Tibial nerve (tissue), 4 donors: ENCODE results near the gene CCR8. TPM values are rescaled to one million over a fixed set of nuclear protein-coding genes. Genes with fewer than 3 reads are reported as not detected.
"Not testable (repeated sequence)": the region's sequence is repeated elsewhere in the genome, so short reads cannot be mapped to it uniquely, and the experiment has no call there.

Source experiments
- DNase-seq, 2 donors: peaks; one replicate each; pipeline ENCODE4 v3.0.0-alpha.2; 2019; ENCODE audit warnings: low spot score in 2 of 2
- H3K27ac ChIP-seq, 4 donors: fragments of 200-600 bp; sonication (generic) in 3 of 4; one replicate each; pipeline ENCODE4 v1.5.1; 2017 to 2019; ENCODE audit warnings: mild to moderate bottlenecking in 1 of 4
- H3K27me3 ChIP-seq, 2 donors: fragments of 200-600 bp; sonication (generic) in 1 of 2; one replicate each; pipeline versions ENCODE4 v1.5.1 to v1.6.0; 2017 to 2019
- H3K36me3 ChIP-seq, 3 donors: fragments of 200-600 bp; sonication (generic); one replicate each; pipeline ENCODE4 v1.5.1; 2018 to 2019
- H3K4me1 ChIP-seq, 4 donors: fragments of 200-600 bp; sonication (generic) in 3 of 4; one replicate each; pipeline ENCODE4 v1.5.1; 2017 to 2019
- H3K4me3 ChIP-seq, 4 donors: fragments of 200-600 bp; sonication (generic) in 3 of 4; one replicate each; pipeline ENCODE4 v1.5.1; 2017 to 2019; ENCODE audit warnings: mild to moderate bottlenecking in 1 of 4, moderate library complexity in 1 of 4
- H3K9me3 ChIP-seq, 4 donors: fragments of 200-600 bp; sonication (generic) in 3 of 4; one replicate each; pipeline ENCODE4 v1.5.1; 2017 to 2019
- EP300 ChIP-seq, 2 donors: sonication (generic); formaldehyde crosslinking; IDR thresholded peaks; one replicate each; pipeline ENCODE4 v1.6.1; 2017; ENCODE audit warnings: antibody characterized with exemption in 2 of 2, mild to moderate bottlenecking in 1 of 2
- POLR2A ChIP-seq, 2 donors: fragments of 450-650 bp; IDR thresholded peaks; one replicate each; pipeline ENCODE4 v1.6.1; 2017; ENCODE audit warnings: antibody characterized with exemption in 2 of 2, mild to moderate bottlenecking in 2 of 2, moderate library complexity in 2 of 2
- WGBS, 2 donors: methylation state at CpG; one replicate each; pipeline ENCODE4 v1.1.5; 2018; 5-methylcytosine and 5-hydroxymethylcytosine counted together
- total RNA-seq, 4 donors: library from RNA; depleted of rRNA; stranded (reverse); fragments of >200 nt; gene quantifications; one replicate each; pipeline ENCODE4 v1.1.0, GENCODE V29; 2016
- TF ChIP-seq, protein P1 (sequence below), 5 experiments: fragments of 200-600 bp in 3 of 5; fragments of 450-650 bp in 2 of 5; sonication (generic) in 3 of 5; IDR thresholded peaks; one replicate each; pipeline ENCODE4 v1.5.1; 2016 to 2019; ENCODE audit warnings: antibody characterized with exemption in 5 of 5, mild to moderate bottlenecking in 3 of 5, moderate library complexity in 2 of 5

The CCR8 gene
- total RNA-seq, 4 donors from 2014 or later = not detected

DNA sequence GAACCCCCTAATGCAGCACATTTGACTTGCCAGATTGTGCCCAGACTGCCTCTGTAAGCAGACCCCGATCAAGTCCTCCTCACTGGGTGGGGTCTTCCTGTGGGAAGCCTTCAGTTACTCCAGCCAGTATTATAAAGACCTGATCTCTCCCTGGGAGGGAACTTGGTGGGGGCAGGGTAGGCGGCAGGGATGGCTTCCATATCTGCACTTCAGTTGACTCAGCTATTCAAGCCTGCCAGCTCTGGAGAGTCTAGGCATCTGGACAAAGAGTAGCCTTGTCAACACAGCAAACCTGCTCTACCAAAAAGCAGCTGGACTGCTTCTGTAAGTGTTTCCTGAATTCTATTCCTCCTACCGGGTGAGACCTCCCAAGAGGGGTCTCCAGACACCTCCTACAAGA is 32.7 kb downstream of the CCR8 start:
- WGBS, 2 donors = 45 to 69% methylated on average over 3 of the region's 3 CpGs
- no peak for TF ChIP-seq POLR2A (IDR thresholded peaks at IDR 0.05)
- TF ChIP-seq EP300 (IDR thresholded peaks at IDR 0.05) = no peak
- TF ChIP-seq, protein P1, sequence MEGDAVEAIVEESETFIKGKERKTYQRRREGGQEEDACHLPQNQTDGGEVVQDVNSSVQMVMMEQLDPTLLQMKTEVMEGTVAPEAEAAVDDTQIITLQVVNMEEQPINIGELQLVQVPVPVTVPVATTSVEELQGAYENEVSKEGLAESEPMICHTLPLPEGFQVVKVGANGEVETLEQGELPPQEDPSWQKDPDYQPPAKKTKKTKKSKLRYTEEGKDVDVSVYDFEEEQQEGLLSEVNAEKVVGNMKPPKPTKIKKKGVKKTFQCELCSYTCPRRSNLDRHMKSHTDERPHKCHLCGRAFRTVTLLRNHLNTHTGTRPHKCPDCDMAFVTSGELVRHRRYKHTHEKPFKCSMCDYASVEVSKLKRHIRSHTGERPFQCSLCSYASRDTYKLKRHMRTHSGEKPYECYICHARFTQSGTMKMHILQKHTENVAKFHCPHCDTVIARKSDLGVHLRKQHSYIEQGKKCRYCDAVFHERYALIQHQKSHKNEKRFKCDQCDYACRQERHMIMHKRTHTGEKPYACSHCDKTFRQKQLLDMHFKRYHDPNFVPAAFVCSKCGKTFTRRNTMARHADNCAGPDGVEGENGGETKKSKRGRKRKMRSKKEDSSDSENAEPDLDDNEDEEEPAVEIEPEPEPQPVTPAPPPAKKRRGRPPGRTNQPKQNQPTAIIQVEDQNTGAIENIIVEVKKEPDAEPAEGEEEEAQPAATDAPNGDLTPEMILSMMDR (IDR thresholded peaks at IDR 0.05) = no peak
- H3K27ac ChIP-seq = no peak overlapping the region
- DNase-seq = no peak
- H3K4me3 ChIP-seq = no peak overlapping the region
- H3K36me3 ChIP-seq = peaks cover 0 to 5% (median 0%) of the 10 kb centered on the region in 3 donors
- no peaks in the 10 kb centered on the region for H3K4me1 ChIP-seq
- H3K9me3 ChIP-seq = peaks cover 0 to 12% (median 0%) of the 10 kb centered on the region in 4 donors
- H3K27me3 ChIP-seq = no peaks in the 10 kb centered on the region

DNA sequence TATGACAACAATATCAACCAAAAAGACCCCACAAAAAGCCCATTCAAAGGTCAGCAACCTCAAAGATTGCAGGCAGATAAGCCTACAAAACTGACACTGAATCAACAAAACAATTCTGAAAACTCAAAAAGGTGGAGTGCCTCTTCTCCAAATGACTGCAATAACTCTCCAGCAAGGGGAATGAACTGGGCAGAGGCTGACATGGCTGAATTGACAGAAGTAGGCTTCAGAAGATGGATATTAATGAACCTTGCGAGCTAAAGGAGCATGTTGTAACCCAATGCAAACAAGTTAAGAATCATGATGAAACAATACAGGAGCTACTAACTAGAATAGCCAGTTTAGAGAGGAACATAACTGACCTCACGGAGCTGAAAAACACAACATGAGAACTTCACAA is 33.3 kb downstream of the CCR8 start:
- Histone ChIP-seq H3K27ac (no peak overlapping the region), H3K4me3 (no peak overlapping the region), H3K9me3 (peaks cover 0 to 12% (median 0%) of the 10 kb centered on the region in 4 donors), H3K27me3 (no peaks in the 10 kb centered on the region), H3K4me1 (no peaks in the 10 kb centered on the region), H3K36me3 (peaks cover 0 to 5% (median 0%) of the 10 kb centered on the region in 3 donors)
- no peak for DNase-seq
- WGBS, 2 donors = 87 to 96% methylated on average over 2 of the region's 2 CpGs
- TF ChIP-seq POLR2A (IDR thresholded peaks at IDR 0.05) (no peak), EP300 (IDR thresholded peaks at IDR 0.05) (no peak)
- TF ChIP-seq, protein P1 (IDR thresholded peaks at IDR 0.05) = no peak

DNA sequence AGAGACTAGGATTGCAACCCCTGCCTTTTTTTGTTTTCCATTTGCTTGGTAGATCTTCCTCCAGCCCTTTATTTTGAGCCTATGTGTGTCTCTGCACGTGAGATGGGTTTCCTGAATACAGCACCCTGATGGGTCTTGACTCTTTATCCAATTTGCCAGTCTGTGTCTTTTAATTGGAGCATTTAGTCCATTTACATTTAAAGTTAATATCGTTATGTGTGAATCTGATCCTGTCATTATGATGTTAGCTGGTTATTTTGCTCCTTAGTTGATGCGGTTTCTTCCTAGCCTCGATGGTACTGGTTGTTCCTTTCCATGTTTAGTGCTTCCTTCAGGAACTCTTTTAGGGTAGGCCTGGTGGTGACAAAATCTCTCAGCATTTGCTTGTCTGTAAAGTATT is 40.9 kb downstream of the CCR8 start:
- 86 to 90% methylated on average over 4 of the region's 4 CpGs for WGBS, 2 donors
- H3K4me1 ChIP-seq, DNase-seq, H3K27me3 ChIP-seq, H3K4me3 ChIP-seq, H3K27ac ChIP-seq, H3K36me3 ChIP-seq: not testable (repeated sequence)
- H3K9me3 ChIP-seq = peaks cover 0 to 10% (median 0%) of the 10 kb centered on the region in 4 donors

DNA sequence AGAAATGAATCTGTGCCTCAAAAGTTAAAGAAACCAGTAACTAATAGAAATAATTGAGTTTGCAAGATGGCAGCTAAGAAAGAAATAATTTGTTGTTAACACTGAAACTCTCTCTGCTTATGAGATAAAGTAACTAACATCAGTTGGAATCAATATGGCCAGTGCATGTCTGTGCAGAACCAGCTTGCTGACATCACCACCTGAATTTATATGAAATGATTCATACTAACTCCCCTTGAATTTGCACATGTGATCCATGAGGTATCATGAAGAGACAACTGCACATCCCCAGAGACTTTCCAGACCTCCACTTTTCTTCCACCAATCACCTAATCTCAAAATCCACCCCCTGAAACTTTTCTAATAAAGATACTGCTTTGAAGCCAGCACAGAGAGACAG is 43.3 kb downstream of the CCR8 start:
- no peaks in the 10 kb centered on the region for H3K4me1 ChIP-seq
- TF ChIP-seq POLR2A (IDR thresholded peaks at IDR 0.05) (no peak), EP300 (IDR thresholded peaks at IDR 0.05) (no peak)
- TF ChIP-seq, protein P1 (IDR thresholded peaks at IDR 0.05) = no peak
- no peak overlapping the region for H3K27ac ChIP-seq
- no peaks in the 10 kb centered on the region for H3K36me3 ChIP-seq
- no peak overlapping the region for H3K4me3 ChIP-seq
- no peak for DNase-seq
- no peaks in the 10 kb centered on the region for H3K27me3 ChIP-seq
- H3K9me3 ChIP-seq = peaks cover 0 to 10% (median 0%) of the 10 kb centered on the region in 4 donors

DNA sequence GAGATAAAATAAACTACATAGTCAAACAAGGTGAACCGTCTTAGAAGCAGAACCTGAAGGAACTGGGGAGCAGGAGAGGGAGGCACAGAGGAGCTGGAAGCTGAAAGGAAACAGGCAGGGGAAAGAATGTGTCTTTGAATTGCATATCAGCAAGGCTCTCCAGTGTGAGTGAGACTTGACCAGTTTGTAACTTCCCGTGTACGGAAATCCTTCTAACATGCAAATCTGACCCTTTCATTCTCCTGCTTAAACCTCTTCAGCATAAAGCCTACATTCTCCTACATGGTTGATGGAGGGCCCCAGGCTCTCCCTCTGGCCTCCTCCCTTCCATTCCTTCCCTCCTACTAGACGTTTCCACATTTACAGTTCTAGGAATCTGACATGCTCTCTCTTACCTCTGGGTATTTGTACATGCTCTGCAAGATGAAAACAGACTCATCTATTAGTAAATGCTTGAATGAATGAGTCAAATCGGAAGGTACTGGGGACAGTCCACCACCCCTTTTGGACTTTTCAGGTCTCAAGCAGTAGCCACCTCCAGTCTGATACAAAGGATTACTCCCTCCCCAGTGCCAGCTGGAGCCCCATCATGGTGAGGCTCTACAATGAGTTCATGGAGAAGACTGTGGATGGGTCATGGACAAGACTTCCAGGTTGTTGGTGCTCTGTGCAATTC is 47.6 kb downstream of the CCR8 start:
- TF ChIP-seq EP300 (IDR thresholded peaks at IDR 0.05) (no peak), POLR2A (IDR thresholded peaks at IDR 0.05) (no peak)
- TF ChIP-seq, protein P1 (IDR thresholded peaks at IDR 0.05) = no peak
- Histone ChIP-seq H3K4me1 (no peaks in the 10 kb centered on the region), H3K9me3 (peaks cover 0 to 3% (median 0%) of the 10 kb centered on the region in 4 donors), H3K4me3 (no peak overlapping the region), H3K27ac (no peak overlapping the region), H3K36me3 (no peaks in the 10 kb centered on the region), H3K27me3 (no peaks in the 10 kb centered on the region)
- no peak for DNase-seq
- WGBS, 2 donors = 48 to 52% methylated on average over 5 of the region's 5 CpGs
